ENCODE results near the gene EXOSC9. TPM values are rescaled to one million over a fixed set of nuclear protein-coding genes. Genes with fewer than 3 reads are reported as not detected.
A peak's percentile ranks its signal among the peaks of the same experiment; 100 is the strongest.

Gene EXOSC9
- total and polyA plus RNA-seq, 10 of the 15 experiments (the other 5 are each of a cell fraction or from before 2014, with no cell fraction given), result 49.0 to 131 (median 85.4) TPM

DNA sequence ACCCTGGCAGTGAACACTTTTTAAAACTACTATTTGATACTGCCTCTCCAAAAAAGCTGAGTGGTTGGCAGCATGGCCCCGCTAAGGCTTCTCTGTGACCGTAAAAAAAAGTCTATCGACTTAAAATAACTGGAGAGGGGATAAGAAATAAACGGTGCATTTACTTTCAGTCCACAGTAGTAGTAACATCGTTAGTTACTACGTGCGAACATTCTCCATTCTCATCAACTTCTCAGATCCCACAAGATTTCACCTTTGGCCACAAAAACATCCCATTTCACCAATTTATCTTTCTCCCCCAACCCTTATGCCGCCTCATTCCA is 524 bp upstream of the EXOSC9 start (continued):
- no peak for TF ChIP-seq ZNF622 (IDR thresholded peaks at IDR 0.05)
- TF ChIP-seq EZH2 (IDR thresholded peaks at IDR 0.05; ENCODE audit: borderline replicate concordance, control insufficient read depth, low read depth, low read length), result no peak
- TF ChIP-seq ZNF217 (IDR thresholded peaks at IDR 0.05), result 0 out of 2 replicates have a peak, but pooled peaks have one; percentile 19
- TF ChIP-seq ZSCAN29 (IDR thresholded peaks at IDR 0.05), result no peak
- TF ChIP-seq, protein P1, sequence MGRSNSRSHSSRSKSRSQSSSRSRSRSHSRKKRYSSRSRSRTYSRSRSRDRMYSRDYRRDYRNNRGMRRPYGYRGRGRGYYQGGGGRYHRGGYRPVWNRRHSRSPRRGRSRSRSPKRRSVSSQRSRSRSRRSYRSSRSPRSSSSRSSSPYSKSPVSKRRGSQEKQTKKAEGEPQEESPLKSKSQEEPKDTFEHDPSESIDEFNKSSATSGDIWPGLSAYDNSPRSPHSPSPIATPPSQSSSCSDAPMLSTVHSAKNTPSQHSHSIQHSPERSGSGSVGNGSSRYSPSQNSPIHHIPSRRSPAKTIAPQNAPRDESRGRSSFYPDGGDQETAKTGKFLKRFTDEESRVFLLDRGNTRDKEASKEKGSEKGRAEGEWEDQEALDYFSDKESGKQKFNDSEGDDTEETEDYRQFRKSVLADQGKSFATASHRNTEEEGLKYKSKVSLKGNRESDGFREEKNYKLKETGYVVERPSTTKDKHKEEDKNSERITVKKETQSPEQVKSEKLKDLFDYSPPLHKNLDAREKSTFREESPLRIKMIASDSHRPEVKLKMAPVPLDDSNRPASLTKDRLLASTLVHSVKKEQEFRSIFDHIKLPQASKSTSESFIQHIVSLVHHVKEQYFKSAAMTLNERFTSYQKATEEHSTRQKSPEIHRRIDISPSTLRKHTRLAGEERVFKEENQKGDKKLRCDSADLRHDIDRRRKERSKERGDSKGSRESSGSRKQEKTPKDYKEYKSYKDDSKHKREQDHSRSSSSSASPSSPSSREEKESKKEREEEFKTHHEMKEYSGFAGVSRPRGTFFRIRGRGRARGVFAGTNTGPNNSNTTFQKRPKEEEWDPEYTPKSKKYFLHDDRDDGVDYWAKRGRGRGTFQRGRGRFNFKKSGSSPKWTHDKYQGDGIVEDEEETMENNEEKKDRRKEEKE (IDR thresholded peaks at IDR 0.05), result no peak

DNA sequence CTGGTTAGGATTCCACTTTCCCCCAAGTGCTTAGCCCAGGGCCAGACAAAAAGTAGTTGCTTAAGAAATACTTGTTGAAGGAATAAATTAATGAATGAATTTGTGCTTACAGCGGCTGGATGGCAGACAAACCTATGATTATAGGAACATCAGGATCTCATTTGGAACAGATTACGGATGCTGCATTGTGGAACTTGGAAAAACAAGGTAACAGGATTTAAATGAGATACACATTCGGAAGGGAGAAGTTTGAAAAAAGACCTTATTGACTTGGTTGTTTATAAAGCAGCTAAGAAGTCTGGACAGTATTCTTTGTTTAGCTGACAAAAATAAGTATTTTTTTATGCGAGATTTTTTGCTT is 572 bp downstream of the EXOSC9 start:
- Histone ChIP-seq H3K27ac (ENCODE audit: control insufficient read depth, insufficient read depth) (peak overlapping the region; percentile 94), H3K36me3 (ENCODE audit: control insufficient read depth in 2 of 2, insufficient read depth in 2 of 2, low read length in 1 of 2) (peaks cover 0 to 18% of the 10 kb centered on the region in 2 experiments; a peak in 1 of 4 replicates), H4K20me1 (ENCODE audit: control insufficient read depth, insufficient read depth) (no peaks in the 10 kb centered on the region), H3K9ac (ENCODE audit: control insufficient read depth, insufficient read depth, low read length) (peak overlapping the region; percentile 96), H2AFZ (ENCODE audit: control insufficient read depth, low read depth, low read length) (peak overlapping the region; percentile 97), H3K4me2 (ENCODE audit: control insufficient read depth, insufficient read depth) (peak overlapping the region; percentile 76), H3K4me3 (peak overlapping the region; percentile 79), H3K4me1 (ENCODE audit: control insufficient read depth, insufficient read depth, low read length) (peaks cover 15% of the 10 kb centered on the region), H3K27me3 (replicated peaks in 1 of 2; ENCODE audit: control insufficient read depth in 2 of 2, insufficient read depth in 2 of 2, low read length in 1 of 2) (no peaks in the 10 kb centered on the region), H3K79me2 (ENCODE audit: control insufficient read depth, insufficient read depth, low read length) (peaks cover 38% of the 10 kb centered on the region), H3K9me3 (replicated peaks; ENCODE audit: control insufficient read depth, insufficient read depth, low read length) (no peaks in the 10 kb centered on the region)
- in situ Hi-C loops (cut with MboI) (no loop called here), intact Hi-C loops (cut with micrococcal nuclease; ENCODE audit: unreplicated experiment) (loop anchor here (1.0 kb wide), 1 partner anchor 19 kb away; no protein-coding TSS in a partner anchor)
- ChIA-PET SMC1A (ENCODE audit: uncharacterized antibody, unreplicated experiment) (interaction anchor here (0.6 to 3.5 kb wide), 6 partner anchors 11 to 145 kb away, joined by 3 to 34 read pairs (median 4); no protein-coding TSS in a partner anchor), RAD21 (ENCODE audit: unreplicated experiment) (interaction anchor here (0.6 to 3.3 kb wide), 4 partner anchors 9 to 68 kb away, joined by 3 to 28 read pairs (median 6); partner anchors contain the start of genes BBS7 and CCNA2), POLR2A (interaction anchor here (0.7 to 3.6 kb wide), 10 partner anchors 9 to 24 kb away, joined by 3 to 19 read pairs (median 4); no protein-coding TSS in a partner anchor), CTCF (interaction anchor here (1.9 kb wide), 1 partner anchor 16 kb away, joined by 6 read pairs; no protein-coding TSS in a partner anchor)
- ATAC-seq (no peak), DNase-seq (ENCODE audit: low read depth, low spot score) (no peak), FAIRE-seq (no peak)
- 7% methylated on average over 4 of the region's 4 CpGs for WGBS (ENCODE audit: insufficient coverage, insufficient replicate concordance, low lambda C conversion rate, missing lambda C conversion rate)
- BruUV-seq (replicated peaks), result no TSS peak
- peak; percentile 20 for TF ChIP-seq HDAC6 (IDR thresholded peaks at IDR 0.05; ENCODE audit: unreplicated experiment)
- TF ChIP-seq PAX8 (IDR thresholded peaks at IDR 0.05), result no peak
- TF ChIP-seq ATF7 (IDR thresholded peaks at IDR 0.05; ENCODE audit: low read depth), result no peak
- TF ChIP-seq, protein P2, sequence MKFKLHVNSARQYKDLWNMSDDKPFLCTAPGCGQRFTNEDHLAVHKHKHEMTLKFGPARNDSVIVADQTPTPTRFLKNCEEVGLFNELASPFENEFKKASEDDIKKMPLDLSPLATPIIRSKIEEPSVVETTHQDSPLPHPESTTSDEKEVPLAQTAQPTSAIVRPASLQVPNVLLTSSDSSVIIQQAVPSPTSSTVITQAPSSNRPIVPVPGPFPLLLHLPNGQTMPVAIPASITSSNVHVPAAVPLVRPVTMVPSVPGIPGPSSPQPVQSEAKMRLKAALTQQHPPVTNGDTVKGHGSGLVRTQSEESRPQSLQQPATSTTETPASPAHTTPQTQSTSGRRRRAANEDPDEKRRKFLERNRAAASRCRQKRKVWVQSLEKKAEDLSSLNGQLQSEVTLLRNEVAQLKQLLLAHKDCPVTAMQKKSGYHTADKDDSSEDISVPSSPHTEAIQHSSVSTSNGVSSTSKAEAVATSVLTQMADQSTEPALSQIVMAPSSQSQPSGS (IDR thresholded peaks at IDR 0.05; ENCODE audit: low read length), result no peak
- TF ChIP-seq RUNX3 (IDR thresholded peaks at IDR 0.05; ENCODE audit: low read length), result no peak
- no peak for TF ChIP-seq RB1 (IDR thresholded peaks at IDR 0.05; ENCODE audit: borderline replicate concordance)

Measured in GM12878 (cell line).